Psoas muscle (tissue), 8 donors: ENCODE results near the gene PAM16. TPM values are rescaled to one million over a fixed set of nuclear protein-coding genes. Genes with fewer than 3 reads are reported as not detected.

Source experiments
- ATAC-seq, 4 donors: fragments of 200-7000 bp; cut with Tn5 transposase; one replicate each; pipeline ENCODE4 v1.9.1; 2020; ENCODE audit warnings: moderate library complexity in 3 of 4, mild to moderate bottlenecking in 2 of 4
- DNase-seq, 2 donors: peaks; one replicate each; pipeline ENCODE4 v3.0.0-alpha.2; 2020
- H3K27ac ChIP-seq: fragments of 200-600 bp; one replicate; pipeline ENCODE4 v1.8.0; 2022
- H3K27me3 ChIP-seq, 3 donors: fragments of 200-600 bp in 1 of 3; one replicate each; pipeline versions ENCODE4 v1.6.1 to v1.8.0; 2013 to 2022; ENCODE audit warnings: low read length in 2 of 3, mild to moderate bottlenecking in 2 of 3, moderate library complexity in 1 of 3; ENCODE audit not compliant: insufficient read depth in 3 of 3
- H3K36me3 ChIP-seq, 2 donors: fragments of 200-600 bp in 1 of 2; one replicate each; pipeline versions ENCODE4 v1.6.1 to v1.8.0; 2013 to 2022; ENCODE audit warnings: low read depth in 1 of 2, mild to moderate bottlenecking in 1 of 2, moderate library complexity in 1 of 2; ENCODE audit not compliant: insufficient read depth in 1 of 2
- H3K4me1 ChIP-seq: fragments of 200-600 bp; one replicate; pipeline ENCODE4 v1.8.0; 2022
- H3K4me3 ChIP-seq: fragments of 200-600 bp; one replicate; pipeline ENCODE4 v1.8.0; 2022; ENCODE audit warnings: mild to moderate bottlenecking
- H3K9me3 ChIP-seq: fragments of 200-600 bp; one replicate; pipeline ENCODE4 v1.8.0; 2022
- WGBS, 3 donors: extraction: QIAGEN DNeasy Blood & Tissue Kit; methylation state at CpG; one replicate each; pipeline versions ENCODE4 v1.1.6 to v1.1.7; 2013; 5-methylcytosine and 5-hydroxymethylcytosine counted together
- intact Hi-C, 2 donors: fragments of 100-400 bp; cut with DNase I; formaldehyde crosslinking; loops; one replicate each; pipeline versions ENCODE4 v1.11.0 to v1.14.2; 2022
- polyA plus RNA-seq, 3 donors: library from polyadenylated mRNA; stranded (reverse); fragments of 200-250 nt; gene quantifications; one replicate each; pipeline ENCODE4 v1.2.3, GENCODE V29; 2013
- total RNA-seq, 4 donors: library from RNA; stranded (reverse); fragmentation: NEBNext Ultra II Directional in 2 of 4; extraction: Animal tissue kit (Norgen Biotek cat#: 25700) in 2 of 4; gene quantifications; one replicate each; pipeline versions ENCODE4 v1.2.1 to v1.2.4, GENCODE V29; 2021 to 2023
- TF ChIP-seq, protein P1 (sequence below): fragments of 200-600 bp; IDR thresholded peaks from one replicate; pipeline ENCODE4 v1.8.0; 2022; ENCODE audit warnings: antibody characterized with exemption
- donor health status: healthy with polysubstance abuse.
- donor health status: DM: no; HTN: no; CAD: no; lungs with moderate emphysema.
- donor health status: Bipolar disorder and iron deficiency.
- donor health status: healthy.
- donor health status: DM: yes; HTN: yes; CAD: no.
- donor health status: DM: no; HTN: no; CAD: no.
- donor health status: DM: no; HTN: no; CAD: no.
- donor health status: DM: yes; HTN: yes; CAD: no.

The PAM16 gene
- total and polyA plus RNA-seq, 7 donors: 60.5 to 163 (median 84.2) TPM

DNA sequence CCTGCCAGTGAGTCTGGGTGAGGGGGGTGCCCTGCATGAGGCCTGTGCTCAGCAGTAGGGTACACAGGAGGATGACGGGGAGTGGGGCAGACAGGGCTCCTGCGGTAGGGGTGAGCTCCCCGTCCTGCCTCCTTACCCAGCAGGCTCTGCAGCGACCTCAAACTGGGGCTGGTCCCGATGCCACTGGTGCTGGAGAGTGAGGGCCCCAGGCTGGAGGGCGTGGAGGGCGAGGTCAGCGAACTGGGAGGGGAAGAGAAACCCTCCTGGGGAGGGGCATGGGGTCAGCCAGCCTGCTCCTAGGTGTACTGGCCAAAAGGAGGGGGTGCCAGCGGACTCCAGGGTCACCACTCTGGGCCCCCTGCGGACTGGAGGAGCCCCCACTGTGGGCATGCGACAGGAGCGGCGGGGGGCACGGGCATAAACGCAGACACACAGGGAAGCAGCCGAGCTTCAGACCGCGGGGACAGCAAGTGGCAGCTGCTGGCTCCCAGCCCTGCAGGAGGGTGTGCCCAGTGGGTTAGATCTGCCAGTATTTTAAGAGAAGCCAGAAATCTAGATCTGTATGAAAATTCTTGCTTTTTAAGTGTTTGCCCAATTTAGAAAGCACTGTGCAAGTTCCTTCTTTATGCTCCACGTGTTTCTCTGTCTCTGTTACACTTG lies 11.5 kb upstream of the PAM16 start:
- no peaks in the 10 kb centered on the region for H3K9me3 ChIP-seq
- WGBS, 3 donors: 66 to 81% (median 69%) methylated on average over 18 to 19 of the region's 19 CpGs
- H3K27ac ChIP-seq: no peak overlapping the region
- intact Hi-C loops: no loop called here
- no peaks in the 10 kb centered on the region for H3K27me3 ChIP-seq
- DNase-seq (no peak), ATAC-seq (no peak)
- H3K36me3 ChIP-seq: peaks cover 0 to 33% of the 10 kb centered on the region in 2 donors
- TF ChIP-seq, protein P1, sequence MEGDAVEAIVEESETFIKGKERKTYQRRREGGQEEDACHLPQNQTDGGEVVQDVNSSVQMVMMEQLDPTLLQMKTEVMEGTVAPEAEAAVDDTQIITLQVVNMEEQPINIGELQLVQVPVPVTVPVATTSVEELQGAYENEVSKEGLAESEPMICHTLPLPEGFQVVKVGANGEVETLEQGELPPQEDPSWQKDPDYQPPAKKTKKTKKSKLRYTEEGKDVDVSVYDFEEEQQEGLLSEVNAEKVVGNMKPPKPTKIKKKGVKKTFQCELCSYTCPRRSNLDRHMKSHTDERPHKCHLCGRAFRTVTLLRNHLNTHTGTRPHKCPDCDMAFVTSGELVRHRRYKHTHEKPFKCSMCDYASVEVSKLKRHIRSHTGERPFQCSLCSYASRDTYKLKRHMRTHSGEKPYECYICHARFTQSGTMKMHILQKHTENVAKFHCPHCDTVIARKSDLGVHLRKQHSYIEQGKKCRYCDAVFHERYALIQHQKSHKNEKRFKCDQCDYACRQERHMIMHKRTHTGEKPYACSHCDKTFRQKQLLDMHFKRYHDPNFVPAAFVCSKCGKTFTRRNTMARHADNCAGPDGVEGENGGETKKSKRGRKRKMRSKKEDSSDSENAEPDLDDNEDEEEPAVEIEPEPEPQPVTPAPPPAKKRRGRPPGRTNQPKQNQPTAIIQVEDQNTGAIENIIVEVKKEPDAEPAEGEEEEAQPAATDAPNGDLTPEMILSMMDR: no peak
- H3K4me3 ChIP-seq: no peak overlapping the region
- no peaks in the 10 kb centered on the region for H3K4me1 ChIP-seq

DNA sequence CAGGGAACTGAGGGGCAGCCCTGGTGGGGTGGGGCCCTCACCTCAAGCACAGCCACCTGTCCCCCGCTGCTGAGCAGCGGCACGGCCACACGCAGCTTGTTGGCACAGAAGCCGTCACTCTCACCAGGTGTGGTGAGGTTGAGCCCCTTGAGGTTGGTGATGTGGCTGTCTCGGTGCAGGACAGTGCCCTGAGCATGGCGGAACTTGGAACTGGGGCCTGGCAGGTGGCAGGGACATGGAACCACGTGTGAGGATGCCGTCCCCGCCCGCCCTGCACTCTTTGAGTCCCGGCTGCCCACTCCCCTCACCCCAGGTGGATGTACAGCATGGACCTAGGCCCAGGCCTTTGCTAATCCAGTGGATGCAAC lies 10.8 kb upstream of the PAM16 start:
- H3K27me3 ChIP-seq: no peaks in the 10 kb centered on the region
- no peak overlapping the region for H3K4me3 ChIP-seq
- H3K36me3 ChIP-seq: peaks cover 0 to 33% of the 10 kb centered on the region in 2 donors
- no peaks in the 10 kb centered on the region for H3K9me3 ChIP-seq
- TF ChIP-seq, protein P1: no peak
- intact Hi-C loops: no loop called here
- WGBS, 3 donors: 90 to 92% (median 90%) methylated on average over 12 of the region's 12 CpGs
- no peak for ATAC-seq
- H3K27ac ChIP-seq: no peak overlapping the region
- no peak for DNase-seq
- no peaks in the 10 kb centered on the region for H3K4me1 ChIP-seq

DNA sequence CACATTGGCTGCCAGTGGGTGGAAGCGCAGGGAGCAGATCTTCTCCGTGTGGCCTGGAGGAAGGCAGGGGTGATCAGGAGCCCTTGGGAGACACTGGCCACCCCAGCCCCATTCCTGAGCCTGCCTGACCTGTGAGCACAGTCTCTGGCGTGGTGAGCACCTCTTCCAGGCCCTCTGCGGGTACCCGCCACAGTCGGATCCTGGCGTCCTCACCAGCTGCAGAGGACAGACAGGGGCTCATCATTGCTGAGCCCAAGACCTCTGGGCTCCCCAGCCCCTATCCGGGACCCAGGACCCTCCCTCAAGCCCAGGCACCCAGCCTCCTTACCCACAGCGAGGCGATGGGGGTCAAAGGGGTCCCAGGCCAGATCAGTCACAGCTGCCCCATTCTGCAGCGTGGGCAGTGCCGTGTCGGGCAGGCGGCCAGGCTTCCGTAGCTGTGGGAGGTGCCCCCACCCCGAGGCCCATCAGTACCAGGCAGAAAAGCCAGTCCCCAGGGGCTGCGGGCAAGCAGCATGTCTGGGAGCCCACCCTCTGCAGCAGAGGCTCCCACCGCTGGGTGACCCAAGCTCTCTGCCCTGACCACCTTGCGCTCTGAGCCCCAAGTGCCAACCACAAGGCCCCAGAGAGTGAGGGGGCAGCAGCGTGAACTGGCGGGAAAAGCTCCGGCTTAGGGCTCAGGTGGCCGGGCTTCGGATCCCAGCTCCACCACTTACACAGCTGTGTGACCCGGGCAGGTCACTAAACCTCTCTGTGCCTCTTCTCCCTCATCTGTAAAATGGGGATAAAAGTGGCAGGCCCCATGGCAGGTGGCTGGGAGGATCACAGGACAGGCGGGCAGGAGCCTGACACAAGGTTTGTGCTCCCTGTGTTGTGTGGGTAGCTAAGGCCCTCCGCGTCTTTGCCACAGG lies 10.2 kb upstream of the PAM16 start:
- intact Hi-C loops: no loop called here
- Histone ChIP-seq H3K36me3 (peaks cover 0 to 33% of the 10 kb centered on the region in 2 donors), H3K4me3 (no peak overlapping the region), H3K4me1 (no peaks in the 10 kb centered on the region), H3K9me3 (no peaks in the 10 kb centered on the region), H3K27ac (no peak overlapping the region), H3K27me3 (no peaks in the 10 kb centered on the region)
- ATAC-seq (no peak), DNase-seq (no peak)
- WGBS, 3 donors: 92 to 96% (median 95%) methylated on average over 25 to 28 of the region's 28 CpGs
- TF ChIP-seq, protein P1: no peak

DNA sequence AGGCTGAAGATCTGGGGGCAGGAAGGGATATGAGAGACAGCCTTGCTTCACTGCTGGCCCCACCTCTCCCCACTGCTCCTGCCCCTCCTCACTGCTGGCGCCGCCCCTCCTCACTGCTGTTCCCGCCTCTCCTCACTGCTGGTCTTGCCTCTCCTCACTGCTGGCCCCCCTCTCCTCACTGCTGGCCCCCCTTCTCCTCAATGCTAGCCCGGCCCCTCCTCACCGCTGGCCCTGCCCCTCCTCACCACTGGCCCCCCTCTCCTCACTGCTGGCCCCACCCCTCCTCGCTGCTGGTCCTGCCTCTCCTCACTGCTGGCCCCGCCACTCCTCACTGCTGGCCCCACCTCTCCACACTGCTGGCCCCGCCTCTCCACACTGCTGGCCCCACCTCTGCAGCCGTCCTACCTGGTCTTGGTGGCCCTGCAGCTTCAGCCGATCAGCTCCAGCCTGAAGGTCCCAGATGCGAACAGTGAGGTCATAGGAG lies 9.5 kb upstream of the PAM16 start:
- WGBS, 3 donors: 93 to 94% (median 94%) methylated on average over 6 to 10 of the region's 11 CpGs
- Histone ChIP-seq H3K27me3 (no peaks in the 10 kb centered on the region), H3K9me3 (no peaks in the 10 kb centered on the region), H3K36me3 (peaks cover 0 to 33% of the 10 kb centered on the region in 2 donors), H3K4me3 (no peak overlapping the region), H3K27ac (no peak overlapping the region), H3K4me1 (no peaks in the 10 kb centered on the region)
- intact Hi-C loops: no loop called here
- ATAC-seq (no peak), DNase-seq (no peak)
- TF ChIP-seq, protein P1: no peak
